IMR-90 (cell line): ENCODE results near the gene NOXO1. TPM values are rescaled to one million over a fixed set of nuclear protein-coding genes. Genes with fewer than 3 reads are reported as not detected.

ENCODE experiments used
- ATAC-seq: fragments of 200-7000 bp; cut with Tn5 transposase; 2 replicates; pipeline ENCODE4 v1.9.1; 2020; ENCODE audit warnings: low read depth, mild to moderate bottlenecking, moderate library complexity
- BruUV-seq: library from RNA; stranded (reverse); fragments of 400-500 nt; replicated peaks from 2 replicates; lab custom pipeline; 2021; lab: Mats Ljungman, UMichigan
- CTCF ChIA-PET: fragments of 300-600 bp; formaldehyde crosslinking; extraction: SDS; loops from one replicate; lab custom pipeline; 2021; ENCODE audit warnings: antibody characterized with exemption; lab: Yijun Ruan, JAX
- POLR2A ChIA-PET: fragments of 300-600 bp; sonication (Branson Sonifier 250); formaldehyde crosslinking; loops from one replicate; lab custom pipeline; 2022; ENCODE audit warnings: antibody characterized with exemption; ENCODE audit not compliant: unreplicated experiment; lab: Charles Lee
- DNase-seq: peaks from one replicate; pipeline ENCODE4 v3.0.0; 2013
- H2AFZ ChIP-seq: replicated peaks from 2 replicates; pipeline ENCODE3; 2013; ENCODE audit warnings: low read length, mild to moderate bottlenecking; ENCODE audit not compliant: poor library complexity
- H2AK5ac ChIP-seq: 2 replicates; pipeline ENCODE4 v1.6.1; 2013; ENCODE audit warnings: low read depth, low read length, inconsistent platforms
- H2AK9ac ChIP-seq: replicated peaks from 2 replicates; pipeline ENCODE3; 2013; ENCODE audit warnings: mild to moderate bottlenecking, low read depth, low read length, moderate library complexity; ENCODE audit not compliant: poor library complexity
- H2BK120ac ChIP-seq: 2 replicates; pipeline ENCODE4 v1.6.1; 2013; ENCODE audit warnings: low read depth, low read length, inconsistent platforms
- H2BK15ac ChIP-seq: 3 replicates; pipeline ENCODE4 v1.6.1; 2013; ENCODE audit warnings: low read depth, low read length, inconsistent platforms
- H2BK20ac ChIP-seq: 2 replicates; pipeline ENCODE4 v1.6.1; 2013; ENCODE audit warnings: low read depth, mild to moderate bottlenecking, inconsistent platforms, low read length, moderate library complexity
- H2BK5ac ChIP-seq: 2 replicates; pipeline ENCODE4 v1.6.1; 2013; ENCODE audit warnings: mild to moderate bottlenecking, low read depth, low read length, inconsistent platforms; ENCODE audit not compliant: poor library complexity, severe bottlenecking
- H3K14ac ChIP-seq: replicated peaks from 2 replicates; pipeline ENCODE4 v1.6.1; 2013; ENCODE audit warnings: low read depth, low read length, inconsistent platforms
- H3K18ac ChIP-seq: 2 replicates; pipeline ENCODE4 v1.6.1; 2013; ENCODE audit warnings: low read depth, low read length, control low read depth
- H3K23ac ChIP-seq: 2 replicates; pipeline ENCODE4 v1.6.1; 2013; ENCODE audit warnings: low read depth, low read length, inconsistent platforms
- H3K27ac ChIP-seq: 2 replicates; pipeline ENCODE4 v1.5.1; 2013; ENCODE audit warnings: mild to moderate bottlenecking, control low read depth, low read length; ENCODE audit not compliant: insufficient read depth
- H3K27me3 ChIP-seq: 2 replicates; pipeline ENCODE4 v1.6.1; 2013; ENCODE audit warnings: low read length; ENCODE audit not compliant: control insufficient read depth, insufficient read depth
- H3K36me3 ChIP-seq: 2 replicates; pipeline ENCODE4 v1.6.1; 2013; ENCODE audit warnings: low read length, mixed read lengths; ENCODE audit not compliant: control insufficient read depth, insufficient read depth
- H3K4ac ChIP-seq: 2 replicates; pipeline ENCODE4 v1.6.1; 2013; ENCODE audit warnings: low read depth, low read length, inconsistent platforms
- H3K4me1 ChIP-seq: 2 replicates; pipeline ENCODE4 v1.6.1; 2013; ENCODE audit warnings: low read length, mixed read lengths; ENCODE audit not compliant: control insufficient read depth, insufficient read depth
- H3K4me2 ChIP-seq: 2 replicates; pipeline ENCODE4 v1.6.1; 2013; ENCODE audit warnings: low read depth, mild to moderate bottlenecking, control low read depth, low read length, moderate library complexity
- H3K4me3 ChIP-seq: 2 replicates; pipeline ENCODE4 v1.5.1; 2013; ENCODE audit warnings: low read depth, mild to moderate bottlenecking, control low read depth, low read length, moderate library complexity; ENCODE audit not compliant: insufficient read depth
- H3K56ac ChIP-seq: 2 replicates; pipeline ENCODE4 v1.6.1; 2013; ENCODE audit warnings: low read length, inconsistent platforms; ENCODE audit not compliant: insufficient read depth; ENCODE audit errors: extremely low read depth
- H3K79me1 ChIP-seq, 2 experiments: 2 replicates each; pipeline ENCODE4 v1.6.1; 2013; ENCODE audit warnings: low read length in 2 of 2, inconsistent platforms in 1 of 2, low read depth in 1 of 2
- H3K9ac ChIP-seq: 2 replicates; pipeline ENCODE4 v1.6.1; 2013; ENCODE audit warnings: low read depth, low read length, control low read depth
- H3K9me1 ChIP-seq: 2 replicates; pipeline ENCODE4 v1.6.1; 2013; ENCODE audit warnings: low read length, inconsistent platforms; ENCODE audit not compliant: insufficient read depth
- H3K9me3 ChIP-seq: 2 replicates; pipeline ENCODE4 v1.6.1; 2013; ENCODE audit warnings: low read length; ENCODE audit not compliant: control insufficient read depth, insufficient read depth
- H4K20me1 ChIP-seq: 2 replicates; pipeline ENCODE4 v1.6.1; 2013; ENCODE audit warnings: low read length, inconsistent platforms; ENCODE audit not compliant: insufficient read depth
- H4K5ac ChIP-seq: 2 replicates; pipeline ENCODE4 v1.6.1; 2013; ENCODE audit warnings: mild to moderate bottlenecking, low read depth, low read length, control low read depth
- H4K8ac ChIP-seq, 2 experiments: 2 replicates each; pipeline ENCODE4 v1.6.1; 2013; ENCODE audit warnings: low read depth in 2 of 2, low read length in 2 of 2, control low read depth in 1 of 2, inconsistent platforms in 1 of 2
- H4K91ac ChIP-seq: 2 replicates; pipeline ENCODE4 v1.6.1; 2013; ENCODE audit warnings: low read depth, low read length, inconsistent platforms; ENCODE audit not compliant: insufficient read depth
- CHD1 ChIP-seq: IDR thresholded peaks from 2 replicates; pipeline ENCODE4 v1.6.1; 2012; ENCODE audit warnings: low read depth, low read length, improper control_type of control experiment
- MAZ ChIP-seq: IDR thresholded peaks from 2 replicates; pipeline ENCODE4 v1.6.1; 2012; ENCODE audit warnings: low read depth, mild to moderate bottlenecking, low read length, improper control_type of control experiment, moderate library complexity, borderline replicate concordance
- MXI1 ChIP-seq: IDR thresholded peaks from 2 replicates; pipeline ENCODE4 v1.6.1; 2012; ENCODE audit warnings: low read depth, mild to moderate bottlenecking, low read length, moderate library complexity, borderline replicate concordance
- POLR2A ChIP-seq: IDR thresholded peaks from 2 replicates; pipeline ENCODE4 v1.6.1; 2012; ENCODE audit warnings: mild to moderate bottlenecking, low read depth, low read length
- RFX5 ChIP-seq: IDR thresholded peaks from 2 replicates; pipeline ENCODE4 v1.8.0; 2012; ENCODE audit warnings: low read depth, mild to moderate bottlenecking, low read length, moderate library complexity
- WGBS, 2 experiments: methylation state at CpG; one replicate each; pipeline versions ENCODE4 v1.1.5 to v1.1.7; 2013; ENCODE audit warnings: missing lambda C conversion rate in 2 of 2; ENCODE audit not compliant: insufficient read length in 1 of 2; ENCODE audit errors: extremely low coverage in 2 of 2; 5-methylcytosine and 5-hydroxymethylcytosine counted together
- dilution Hi-C: fragments of 300-500 bp; cut with HindIII; formaldehyde crosslinking; loops from one replicate; pipeline ENCODE4 v1.14.3; 2018; ENCODE audit warnings: low sequenced_read_pairs; ENCODE audit not compliant: unreplicated experiment
- in situ Hi-C: fragments of 300-500 bp; cut with MboI; formaldehyde crosslinking; loops from 3 replicates; pipeline ENCODE4 v1.14.3; 2019; ENCODE audit warnings: low sequenced_read_pairs, inconsistent platforms, mixed read lengths
- intact Hi-C: fragments of 100-400 bp; cut with micrococcal nuclease; formaldehyde crosslinking; loops from 2 replicates; pipeline ENCODE4 v1.10.0; 2022
- polyA plus RNA-seq, 3 experiments: library from polyadenylated mRNA; depleted of rRNA; stranded (reverse); fragments of >200 nt; gene quantifications; 2 replicates each; pipeline ENCODE4 v1.2.3, GENCODE V29; 2012; ENCODE audit warnings: low replicate concordance in 1 of 3
- total RNA-seq: library from RNA; depleted of rRNA; stranded (reverse); fragments of >200 nt; gene quantifications from 2 replicates; pipeline ENCODE4 v1.2.3, GENCODE V29; 2012
- TF ChIP-seq, protein P1 (sequence below): fragments of 150-350 bp; IDR thresholded peaks from 2 replicates; pipeline ENCODE4 v1.6.1; 2017; ENCODE audit warnings: mild to moderate bottlenecking, antibody characterized with exemption, low read length, low read depth
- TF ChIP-seq, protein P2 (sequence below): conservative IDR thresholded peaks from 2 replicates; pipeline ENCODE4 v1.5.1; 2012; ENCODE audit warnings: mild to moderate bottlenecking, low read depth, low read length, improper control_type of control experiment

The NOXO1 gene
- total and polyA plus RNA-seq, 2 of the 4 experiments (the other 2 are of a cell fraction) = 0.56 TPM; not detected in 1

DNA sequence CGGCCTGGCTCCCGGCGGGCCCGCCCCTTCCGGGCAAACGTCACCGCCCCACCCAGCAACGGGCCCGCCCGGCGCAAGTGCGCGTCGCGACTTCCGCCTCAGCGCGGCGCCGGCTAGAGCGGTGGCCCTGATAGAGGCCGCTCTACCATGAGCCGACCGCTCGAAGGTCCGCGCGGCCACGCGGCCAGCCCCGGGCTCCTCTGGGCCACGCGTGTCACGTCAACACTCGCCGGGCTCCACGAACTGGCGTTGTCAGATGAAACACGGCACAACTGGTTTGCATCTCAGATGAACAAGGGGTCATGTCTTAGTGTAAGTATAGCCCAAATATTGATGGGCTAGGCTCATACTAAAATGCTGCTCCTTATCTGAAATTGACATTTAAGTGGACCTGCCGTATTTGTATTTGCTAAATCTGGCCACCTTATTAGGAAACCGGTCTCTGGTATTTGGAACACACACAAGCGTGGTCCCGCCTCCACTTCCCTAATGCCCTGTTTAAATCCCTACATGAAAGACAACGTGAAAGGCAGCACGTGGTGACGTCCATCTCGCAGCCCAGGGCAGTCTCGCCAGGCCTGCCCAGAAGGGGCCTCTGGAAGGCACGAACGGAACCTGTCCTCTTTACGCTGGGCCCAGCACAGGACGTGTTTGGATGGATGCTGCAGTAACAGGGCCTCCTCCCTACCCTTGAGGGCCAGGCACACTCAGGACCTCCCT is 28.7 kb upstream of the NOXO1 start, which contains the start of gene ZNF598:
Gene ZNF598, minus strand, starts transcription at position 31 of the 720 bp plus-strand sequence.
- peak; percentile 84 for DNase-seq
- CTCF ChIA-PET = no interaction called here

More for the DNA sequence above, 28.7 kb upstream of the NOXO1 start, which contains the start of gene ZNF598:
- H2AK9ac ChIP-seq = peak within 1 kb of the TSS; percentile 98
- peak within 1 kb of the TSS; percentile 27; the same call in 1 of the 2 replicates for H2BK20ac ChIP-seq
- peaks cover 9 to 52% of the 10 kb centered on the region in 2 experiments; a peak in 3 of 4 replicates for H3K79me1 ChIP-seq
- peak; percentile 92 for ATAC-seq
- dilution Hi-C loops = no loop called here
- WGBS, 2 experiments = 0% methylated on average over 27 of the region's 52 CpGs; no CpG with 5 or more reads in 1 of the 2 experiments
- TF ChIP-seq MXI1 = peak; percentile 80
- TF ChIP-seq, protein P1, sequence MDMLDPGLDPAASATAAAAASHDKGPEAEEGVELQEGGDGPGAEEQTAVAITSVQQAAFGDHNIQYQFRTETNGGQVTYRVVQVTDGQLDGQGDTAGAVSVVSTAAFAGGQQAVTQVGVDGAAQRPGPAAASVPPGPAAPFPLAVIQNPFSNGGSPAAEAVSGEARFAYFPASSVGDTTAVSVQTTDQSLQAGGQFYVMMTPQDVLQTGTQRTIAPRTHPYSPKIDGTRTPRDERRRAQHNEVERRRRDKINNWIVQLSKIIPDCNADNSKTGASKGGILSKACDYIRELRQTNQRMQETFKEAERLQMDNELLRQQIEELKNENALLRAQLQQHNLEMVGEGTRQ = peak; percentile 79
- no peak for TF ChIP-seq RFX5
- no peak for TF ChIP-seq CHD1
- TF ChIP-seq POLR2A = peak; percentile 97
- TF ChIP-seq, protein P2, sequence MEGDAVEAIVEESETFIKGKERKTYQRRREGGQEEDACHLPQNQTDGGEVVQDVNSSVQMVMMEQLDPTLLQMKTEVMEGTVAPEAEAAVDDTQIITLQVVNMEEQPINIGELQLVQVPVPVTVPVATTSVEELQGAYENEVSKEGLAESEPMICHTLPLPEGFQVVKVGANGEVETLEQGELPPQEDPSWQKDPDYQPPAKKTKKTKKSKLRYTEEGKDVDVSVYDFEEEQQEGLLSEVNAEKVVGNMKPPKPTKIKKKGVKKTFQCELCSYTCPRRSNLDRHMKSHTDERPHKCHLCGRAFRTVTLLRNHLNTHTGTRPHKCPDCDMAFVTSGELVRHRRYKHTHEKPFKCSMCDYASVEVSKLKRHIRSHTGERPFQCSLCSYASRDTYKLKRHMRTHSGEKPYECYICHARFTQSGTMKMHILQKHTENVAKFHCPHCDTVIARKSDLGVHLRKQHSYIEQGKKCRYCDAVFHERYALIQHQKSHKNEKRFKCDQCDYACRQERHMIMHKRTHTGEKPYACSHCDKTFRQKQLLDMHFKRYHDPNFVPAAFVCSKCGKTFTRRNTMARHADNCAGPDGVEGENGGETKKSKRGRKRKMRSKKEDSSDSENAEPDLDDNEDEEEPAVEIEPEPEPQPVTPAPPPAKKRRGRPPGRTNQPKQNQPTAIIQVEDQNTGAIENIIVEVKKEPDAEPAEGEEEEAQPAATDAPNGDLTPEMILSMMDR = no peak
- 0 out of 2 replicates have a peak, but pooled peaks have one; percentile 18 for TF ChIP-seq MAZ
- H4K20me1 ChIP-seq = peaks cover 42% of the 10 kb centered on the region
- H3K27ac ChIP-seq = peak within 1 kb of the TSS; percentile 94
- POLR2A ChIA-PET = no interaction called here
- peak within 1 kb of the TSS; percentile 99 for H2AK5ac ChIP-seq
- peak within 1 kb of the TSS; percentile 99 for H3K9ac ChIP-seq
- peak within 1 kb of the TSS; percentile 100 for H3K14ac ChIP-seq
- in situ Hi-C loops = no loop called here
- H3K36me3 ChIP-seq = peaks cover 9% of the 10 kb centered on the region
- peak within 1 kb of the TSS; percentile 84 for H2BK120ac ChIP-seq
- peak within 1 kb of the TSS; percentile 95 for H3K56ac ChIP-seq
- H4K91ac ChIP-seq = peak within 1 kb of the TSS; percentile 95
- peak within 1 kb of the TSS; percentile 100 for H4K5ac ChIP-seq
- peak within 1 kb of the TSS; percentile 98 for H3K4me3 ChIP-seq
- peak within 1 kb of the TSS; percentile 17; the same call in 1 of the 3 replicates for H2BK15ac ChIP-seq
- peaks cover 20% of the 10 kb centered on the region for H3K4me1 ChIP-seq
- H2AFZ ChIP-seq = peak within 1 kb of the TSS; percentile 97
- no peaks in the 10 kb centered on the region for H3K27me3 ChIP-seq
- intact Hi-C loops = no loop called here
- peak within 1 kb of the TSS; percentile 100 for H3K4ac ChIP-seq
- H3K9me3 ChIP-seq = no peaks in the 10 kb centered on the region
- H3K18ac ChIP-seq = peak within 1 kb of the TSS; percentile 99
- H3K23ac ChIP-seq = peak within 1 kb of the TSS; percentile 97
- H3K4me2 ChIP-seq = peak within 1 kb of the TSS; percentile 99
- H2BK5ac ChIP-seq = peak within 1 kb of the TSS; percentile 95
- BruUV-seq = TSS peak; percentile 98
- H4K8ac ChIP-seq = peak within 1 kb of the TSS; percentile 99
- H3K9me1 ChIP-seq = peaks cover 8% of the 10 kb centered on the region; the same call in 1 of the 2 replicates
